ENCODE data around the gene TP53RK. TPM values are rescaled to one million over a fixed set of nuclear protein-coding genes. Genes with fewer than 3 reads are reported as not detected.

The TP53RK gene
- total RNA-seq, 1 donor from 2014 or later, result 13.3 TPM

DNA sequence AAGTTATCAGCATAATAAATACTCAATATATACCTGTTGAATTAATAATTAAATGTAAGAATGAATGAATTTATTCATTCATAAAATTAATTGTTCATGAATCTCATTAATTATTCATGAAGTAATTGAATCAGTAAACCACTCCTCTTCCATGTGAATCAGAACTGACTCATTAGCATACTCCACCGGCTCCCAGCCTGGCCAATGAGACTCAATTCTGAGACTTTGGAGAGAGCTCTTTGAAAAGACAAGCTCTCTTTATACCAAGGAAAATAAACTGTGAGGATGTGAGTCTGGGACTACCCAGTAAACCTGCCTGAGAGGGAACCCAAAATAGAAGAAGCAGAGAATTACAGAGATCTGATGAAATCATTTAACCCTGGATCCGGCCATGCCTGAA is 11.8 kb upstream of the TP53RK start:
- TF ChIP-seq, protein P1, sequence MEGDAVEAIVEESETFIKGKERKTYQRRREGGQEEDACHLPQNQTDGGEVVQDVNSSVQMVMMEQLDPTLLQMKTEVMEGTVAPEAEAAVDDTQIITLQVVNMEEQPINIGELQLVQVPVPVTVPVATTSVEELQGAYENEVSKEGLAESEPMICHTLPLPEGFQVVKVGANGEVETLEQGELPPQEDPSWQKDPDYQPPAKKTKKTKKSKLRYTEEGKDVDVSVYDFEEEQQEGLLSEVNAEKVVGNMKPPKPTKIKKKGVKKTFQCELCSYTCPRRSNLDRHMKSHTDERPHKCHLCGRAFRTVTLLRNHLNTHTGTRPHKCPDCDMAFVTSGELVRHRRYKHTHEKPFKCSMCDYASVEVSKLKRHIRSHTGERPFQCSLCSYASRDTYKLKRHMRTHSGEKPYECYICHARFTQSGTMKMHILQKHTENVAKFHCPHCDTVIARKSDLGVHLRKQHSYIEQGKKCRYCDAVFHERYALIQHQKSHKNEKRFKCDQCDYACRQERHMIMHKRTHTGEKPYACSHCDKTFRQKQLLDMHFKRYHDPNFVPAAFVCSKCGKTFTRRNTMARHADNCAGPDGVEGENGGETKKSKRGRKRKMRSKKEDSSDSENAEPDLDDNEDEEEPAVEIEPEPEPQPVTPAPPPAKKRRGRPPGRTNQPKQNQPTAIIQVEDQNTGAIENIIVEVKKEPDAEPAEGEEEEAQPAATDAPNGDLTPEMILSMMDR (IDR thresholded peaks at IDR 0.05), result no peak

DNA sequence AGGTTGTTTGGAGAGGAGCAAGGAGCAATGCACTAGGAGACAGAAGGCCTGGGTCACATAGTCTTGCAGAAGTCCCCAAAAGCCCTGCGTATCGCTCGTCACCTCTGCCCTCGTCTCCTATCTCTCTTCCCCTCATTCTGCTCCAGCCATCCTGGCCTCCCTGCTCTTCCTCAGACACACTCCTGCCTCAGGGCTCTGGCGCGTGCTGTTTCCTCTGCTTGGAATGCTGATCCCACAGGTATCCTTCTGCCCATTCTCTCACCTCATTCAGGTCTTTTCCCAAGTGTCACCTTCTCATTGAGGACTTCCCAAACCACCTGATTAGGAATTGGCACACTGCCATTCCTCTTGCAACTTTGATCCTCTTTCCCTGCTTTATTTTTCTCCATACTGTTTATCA is 11.2 kb upstream of the TP53RK start:
- peaks cover 6% of the 10 kb centered on the region for H3K27me3 ChIP-seq
- TF ChIP-seq, protein P1 (IDR thresholded peaks at IDR 0.05), result no peak
- intact Hi-C loops (cut with DNase I), result no loop called here

More for the DNA sequence above, 11.8 kb upstream of the TP53RK start:
- Histone ChIP-seq H3K4me3 (no peak overlapping the region), H3K27ac (no peak overlapping the region), H3K36me3 (no peaks in the 10 kb centered on the region), H3K9me3 (no peaks in the 10 kb centered on the region), H3K27me3 (peaks cover 6% of the 10 kb centered on the region), H3K4me1 (peaks cover 4% of the 10 kb centered on the region)
- DNase-seq, result no peak
- ATAC-seq, result no peak
- intact Hi-C loops (cut with DNase I), result no loop called here

DNA sequence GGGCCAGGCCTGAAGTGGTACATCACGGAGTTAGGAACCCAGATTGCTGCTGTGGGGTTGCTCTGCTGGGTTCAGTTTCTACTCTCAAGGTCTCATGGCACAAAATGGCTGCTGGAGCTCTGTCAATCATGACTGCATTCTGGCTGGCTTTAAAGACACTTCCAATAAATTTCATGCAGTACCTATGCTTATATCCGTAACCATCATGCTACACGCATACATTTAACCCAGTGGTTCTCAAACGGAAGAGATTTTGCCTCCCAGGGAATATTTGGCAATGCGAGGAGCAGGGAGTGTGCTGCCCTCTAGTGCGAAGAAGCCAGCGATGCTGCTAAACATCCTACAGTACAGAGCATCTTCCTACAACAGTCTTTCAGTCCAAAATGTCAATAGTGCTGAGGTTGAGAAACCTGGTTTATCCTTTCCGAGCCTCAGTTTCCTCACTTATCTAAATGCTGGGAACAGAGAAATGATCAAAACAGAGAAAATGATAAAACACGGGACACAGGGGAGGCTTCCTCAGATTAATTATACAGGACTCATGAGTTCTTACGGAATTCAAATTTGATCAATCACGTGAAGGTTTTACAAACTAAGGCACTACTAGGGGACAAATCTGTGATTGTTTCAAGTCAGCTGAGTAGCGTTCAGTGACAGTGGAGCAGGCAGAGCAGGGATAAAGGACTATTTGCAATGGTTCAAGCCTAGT is 10.6 kb upstream of the TP53RK start:
- H3K27ac ChIP-seq, result no peak overlapping the region
- H3K4me3 ChIP-seq, result no peak overlapping the region
- TF ChIP-seq, protein P1 (IDR thresholded peaks at IDR 0.05), result peak; percentile 46
- no peak for DNase-seq
- no peaks in the 10 kb centered on the region for H3K9me3 ChIP-seq
- intact Hi-C loops (cut with DNase I), result no loop called here
- no peaks in the 10 kb centered on the region for H3K36me3 ChIP-seq
- no peaks in the 10 kb centered on the region for H3K4me1 ChIP-seq
- ATAC-seq, result peak; percentile 75
- peaks cover 6% of the 10 kb centered on the region for H3K27me3 ChIP-seq

More for the DNA sequence above, 11.2 kb upstream of the TP53RK start:
- H3K9me3 ChIP-seq, result no peaks in the 10 kb centered on the region
- ATAC-seq (no peak), DNase-seq (no peak)
- peaks cover 4% of the 10 kb centered on the region for H3K4me1 ChIP-seq
- H3K36me3 ChIP-seq, result no peaks in the 10 kb centered on the region
- no peak overlapping the region for H3K4me3 ChIP-seq
- no peak overlapping the region for H3K27ac ChIP-seq

DNA sequence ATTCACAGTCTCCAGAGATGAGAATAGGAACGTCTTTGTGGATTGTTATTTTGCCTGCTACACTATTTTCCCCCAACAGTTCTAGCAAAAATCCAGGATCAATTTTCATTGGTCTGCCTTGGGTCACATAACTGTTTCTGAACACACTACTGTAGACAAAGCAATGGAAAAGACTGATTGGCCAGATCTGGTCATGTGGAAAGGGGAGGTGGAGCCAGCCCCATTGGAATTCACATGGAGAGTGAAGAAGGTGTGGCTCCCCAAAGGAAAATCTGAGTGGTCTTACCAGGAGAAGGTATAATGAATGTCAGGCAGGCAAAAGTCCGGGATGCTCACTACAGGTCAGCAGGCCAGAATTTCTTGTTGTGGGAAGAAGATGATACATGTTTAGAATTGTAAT is 9.5 kb upstream of the TP53RK start:
- TF ChIP-seq, protein P1 (IDR thresholded peaks at IDR 0.05), result no peak
- peaks cover 6% of the 10 kb centered on the region for H3K27me3 ChIP-seq
- intact Hi-C loops (cut with DNase I), result no loop called here
- H3K4me3 ChIP-seq, result no peak overlapping the region
- H3K36me3 ChIP-seq, result no peaks in the 10 kb centered on the region
- no peak overlapping the region for H3K27ac ChIP-seq
- H3K4me1 ChIP-seq, result no peaks in the 10 kb centered on the region
- H3K9me3 ChIP-seq, result no peaks in the 10 kb centered on the region
- ATAC-seq (no peak), DNase-seq (no peak)

GRCh38 chr20:46696791-46697279 is 7.6 kb upstream of the TP53RK start:
- no peak overlapping the region for H3K4me3 ChIP-seq
- H3K27me3 ChIP-seq, result peaks cover 6% of the 10 kb centered on the region
- TF ChIP-seq, protein P1 (IDR thresholded peaks at IDR 0.05), result no peak
- intact Hi-C loops (cut with DNase I), result no loop called here
- DNase-seq (no peak), ATAC-seq (no peak)
- H3K36me3 ChIP-seq, result no peaks in the 10 kb centered on the region
- H3K4me1 ChIP-seq, result no peaks in the 10 kb centered on the region
- no peak overlapping the region for H3K27ac ChIP-seq
- H3K9me3 ChIP-seq, result no peaks in the 10 kb centered on the region
